ENCODE results near the gene REV3L. TPM values are rescaled to one million over a fixed set of nuclear protein-coding genes. Genes with fewer than 3 reads are reported as not detected.

REV3L gene
- total and polyA plus RNA-seq, 9 of the 15 experiments (the other 6 are each of a cell fraction or from before 2014, with no cell fraction given) = 5.5 to 24.4 (median 14.4) TPM

GRCh38 chr6:111338843-111339242, 144.2 kb downstream of the REV3L start:
- ChIA-PET CTCF (ENCODE audit: low intra/inter-chr PET ratio) (no interaction called here), POLR2A (no interaction called here)
- no peak overlapping the region for H3K27ac ChIP-seq (ENCODE audit: extremely low read depth, low read depth, low read length)
- no peak for TF ChIP-seq ZKSCAN8 (CRISPR knock-in tag; IDR thresholded peaks at IDR 0.05)
- TF ChIP-seq HLTF (IDR thresholded peaks at IDR 0.05) = no peak
- TF ChIP-seq SRSF1 (IDR thresholded peaks at IDR 0.05; ENCODE audit: low read depth, low read length) = no peak
- no peak for TF ChIP-seq FOXM1 (IDR thresholded peaks at IDR 0.05; ENCODE audit: low read depth)
- no peak for TF ChIP-seq FOXM1 (CRISPR knock-in tag; IDR thresholded peaks at IDR 0.05; ENCODE audit: low read depth)
- no peak for TF ChIP-seq ZBTB8A (IDR thresholded peaks at IDR 0.05; ENCODE audit: partially characterized antibody)
- no peak for TF ChIP-seq SMC3 (conservative IDR thresholded peaks at IDR 0.05; ENCODE audit: insufficient read depth, low read depth, low read length)
- no peak for TF ChIP-seq SP1 (CRISPR knock-in tag; IDR thresholded peaks at IDR 0.05)
- no peak for TF ChIP-seq TBL1XR1 (IDR thresholded peaks at IDR 0.05; ENCODE audit: low read length in 2 of 2)
- no peak for TF ChIP-seq USF2 (CRISPR knock-in tag; IDR thresholded peaks at IDR 0.05)
- no peak for TF ChIP-seq CSDE1 (IDR thresholded peaks at IDR 0.05)
- TF ChIP-seq, protein P1, sequence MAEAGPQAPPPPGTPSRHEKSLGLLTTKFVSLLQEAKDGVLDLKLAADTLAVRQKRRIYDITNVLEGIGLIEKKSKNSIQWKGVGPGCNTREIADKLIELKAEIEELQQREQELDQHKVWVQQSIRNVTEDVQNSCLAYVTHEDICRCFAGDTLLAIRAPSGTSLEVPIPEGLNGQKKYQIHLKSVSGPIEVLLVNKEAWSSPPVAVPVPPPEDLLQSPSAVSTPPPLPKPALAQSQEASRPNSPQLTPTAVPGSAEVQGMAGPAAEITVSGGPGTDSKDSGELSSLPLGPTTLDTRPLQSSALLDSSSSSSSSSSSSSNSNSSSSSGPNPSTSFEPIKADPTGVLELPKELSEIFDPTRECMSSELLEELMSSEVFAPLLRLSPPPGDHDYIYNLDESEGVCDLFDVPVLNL (CRISPR knock-in tag; IDR thresholded peaks at IDR 0.05; ENCODE audit: low read depth) = no peak
- TF ChIP-seq KDM2B (CRISPR knock-in tag; IDR thresholded peaks at IDR 0.05) = no peak
- peaks cover 36% of the 10 kb centered on the region; the same call in 2 of the 3 replicates for H3K36me3 ChIP-seq (ENCODE audit: control insufficient read depth, insufficient read depth, low read length)
- no peaks in the 10 kb centered on the region for H3K9me3 ChIP-seq (replicated peaks; ENCODE audit: control insufficient read depth, insufficient read depth, low read depth, low read length)
- H3K9me1 ChIP-seq (ENCODE audit: control insufficient read depth, insufficient read depth, low read length) = no peaks in the 10 kb centered on the region
- no peak for DNase-seq (ENCODE audit: extremely low read depth in 1 of 4, low spot score in 3 of 4)
- H3K4me3 ChIP-seq = no peak overlapping the region
- no peak overlapping the region for H3K9ac ChIP-seq (ENCODE audit: insufficient read depth in 1 of 2, low read depth in 2 of 2, low read length in 2 of 2)
- in situ Hi-C loops (cut with MboI) = no loop called here
- no peaks in the 10 kb centered on the region for H3K79me2 ChIP-seq (ENCODE audit: control insufficient read depth, insufficient read depth, low read length)
- no peak overlapping the region for H3K4me2 ChIP-seq (ENCODE audit: insufficient read depth, low read length)
- no peaks in the 10 kb centered on the region for H3K4me1 ChIP-seq (replicated peaks in 1 of 2; ENCODE audit: control insufficient read depth in 2 of 2, insufficient read depth in 2 of 2, low read length in 2 of 2)
- H3K27me3 ChIP-seq (ENCODE audit: control insufficient read depth in 2 of 2, insufficient read depth in 2 of 2, low read length in 2 of 2) = no peaks in the 10 kb centered on the region
- no peak overlapping the region for H2AFZ ChIP-seq (ENCODE audit: low read depth, low read length)
- FAIRE-seq = no peak
- WGBS (ENCODE audit: insufficient coverage, low coverage, missing lambda C conversion rate) = 94% methylated on average over 3 of the region's 3 CpGs
- no TSS peak for BruUV-seq (replicated peaks)
- intact Hi-C loops (cut with micrococcal nuclease) = no loop called here
- no peak for ATAC-seq
- H4K20me1 ChIP-seq (replicated peaks; ENCODE audit: control insufficient read depth, insufficient read depth, low read length) = no peaks in the 10 kb centered on the region
